H9 (cell line): Measurements from ENCODE around the gene PIM3. TPM values are rescaled to one million over a fixed set of nuclear protein-coding genes. Genes with fewer than 3 reads are reported as not detected.

Source experiments
- DNase-seq: peaks from one replicate; pipeline ENCODE4 v3.0.0-alpha.2; 2017
- H2AFZ ChIP-seq: one replicate; pipeline ENCODE4 v1.6.1; 2013; ENCODE audit warnings: mild to moderate bottlenecking, low read length, control low read depth, moderate library complexity
- H2AK5ac ChIP-seq: 2 replicates; pipeline ENCODE4 v1.6.1; 2013; ENCODE audit warnings: low read length, control low read depth, mixed read lengths; ENCODE audit not compliant: insufficient read length
- H2BK120ac ChIP-seq: one replicate; pipeline ENCODE4 v1.6.1; 2013; ENCODE audit warnings: low read depth, mild to moderate bottlenecking, low read length, control low read depth, inconsistent platforms; ENCODE audit not compliant: poor library complexity, severe bottlenecking
- H2BK12ac ChIP-seq: 2 replicates; pipeline ENCODE4 v1.6.1; 2013; ENCODE audit warnings: low read length, control low read depth, mixed read lengths, low read depth; ENCODE audit not compliant: insufficient read length
- H2BK15ac ChIP-seq: 2 replicates; pipeline ENCODE4 v1.6.1; 2013; ENCODE audit warnings: low read depth, low read length, control low read depth
- H2BK20ac ChIP-seq: one replicate; pipeline ENCODE4 v1.6.1; 2013; ENCODE audit warnings: low read depth, mild to moderate bottlenecking, low read length, control low read depth, inconsistent platforms; ENCODE audit not compliant: poor library complexity, severe bottlenecking
- H2BK5ac ChIP-seq: 2 replicates; pipeline ENCODE4 v1.6.1; 2013; ENCODE audit warnings: low read length, control low read depth, mixed read lengths; ENCODE audit not compliant: insufficient read length
- H3K14ac ChIP-seq: 2 replicates; pipeline ENCODE4 v1.6.1; 2013; ENCODE audit warnings: low read length, control low read depth; ENCODE audit not compliant: insufficient read depth
- H3K18ac ChIP-seq: 2 replicates; pipeline ENCODE4 v1.6.1; 2013; ENCODE audit warnings: low read depth, mild to moderate bottlenecking, mixed read lengths, low read length, control low read depth; ENCODE audit not compliant: insufficient read length
- H3K23ac ChIP-seq: 2 replicates; pipeline ENCODE4 v1.6.1; 2013; ENCODE audit warnings: low read length, control low read depth, mixed read lengths, low read depth; ENCODE audit not compliant: insufficient read length
- H3K23me2 ChIP-seq: 2 replicates; pipeline ENCODE4 v1.6.1; 2013; ENCODE audit warnings: low read depth, mild to moderate bottlenecking, mixed read lengths, low read length, control low read depth; ENCODE audit not compliant: insufficient read length, poor library complexity, severe bottlenecking
- H3K27ac ChIP-seq: 2 replicates; pipeline ENCODE4 v1.5.1; 2013; ENCODE audit warnings: low read length, control low read depth, mixed read lengths, low read depth; ENCODE audit not compliant: insufficient read length
- H3K27me3 ChIP-seq: 2 replicates; pipeline ENCODE4 v1.6.1; 2013; ENCODE audit warnings: low read length, control low read depth, inconsistent platforms; ENCODE audit not compliant: insufficient read depth
- H3K4ac ChIP-seq: 2 replicates; pipeline ENCODE4 v1.6.1; 2013; ENCODE audit warnings: low read depth, mild to moderate bottlenecking, control low read depth, inconsistent platforms, low read length, moderate library complexity
- H3K4me1 ChIP-seq: 2 replicates; pipeline ENCODE4 v1.6.1; 2013; ENCODE audit warnings: low read length, control low read depth, inconsistent platforms; ENCODE audit not compliant: insufficient read depth
- H3K4me2 ChIP-seq: 2 replicates; pipeline ENCODE4 v1.6.1; 2013; ENCODE audit warnings: low read length, control low read depth, mixed read lengths; ENCODE audit not compliant: insufficient read length, insufficient read depth
- H3K56ac ChIP-seq: 2 replicates; pipeline ENCODE4 v1.6.1; 2013; ENCODE audit warnings: low read depth, mild to moderate bottlenecking, mixed read lengths, low read length, control low read depth; ENCODE audit not compliant: insufficient read length
- H3K79me1 ChIP-seq: 2 replicates; pipeline ENCODE4 v1.6.1; 2013; ENCODE audit warnings: low read depth, mild to moderate bottlenecking, moderate library complexity, low read length, control low read depth, inconsistent platforms; ENCODE audit not compliant: insufficient read depth, poor library complexity, severe bottlenecking
- H3K79me2 ChIP-seq: 2 replicates; pipeline ENCODE4 v1.6.1; 2013; ENCODE audit warnings: low read length, control low read depth, inconsistent platforms; ENCODE audit not compliant: insufficient read depth
- H3K9ac ChIP-seq: 2 replicates; pipeline ENCODE4 v1.6.1; 2013; ENCODE audit warnings: low read length, control low read depth, mixed read lengths; ENCODE audit not compliant: insufficient read length; ENCODE audit errors: extremely low read depth
- H3K9me3 ChIP-seq: one replicate; pipeline ENCODE4 v1.6.1; 2013; ENCODE audit warnings: low read depth, low read length, inconsistent platforms; ENCODE audit not compliant: control insufficient read depth
- H3T11ph ChIP-seq: one replicate; pipeline ENCODE4 v1.6.1; 2013; ENCODE audit warnings: mild to moderate bottlenecking, low read length, control low read depth, inconsistent platforms
- H4K20me1 ChIP-seq: one replicate; pipeline ENCODE4 v1.6.1; 2013; ENCODE audit not compliant: control insufficient read depth, insufficient read length, insufficient read depth
- H4K5ac ChIP-seq: 2 replicates; pipeline ENCODE4 v1.6.1; 2013; ENCODE audit warnings: low read depth, mild to moderate bottlenecking, mixed read lengths, low read length, control low read depth; ENCODE audit not compliant: insufficient read length
- H4K8ac ChIP-seq: replicated peaks from 2 replicates; pipeline ENCODE4 v1.6.1; 2013; ENCODE audit warnings: low read length, control low read depth, mixed read lengths, low read depth; ENCODE audit not compliant: insufficient read length
- H4K91ac ChIP-seq: 2 replicates; pipeline ENCODE4 v1.6.1; 2013; ENCODE audit warnings: low read depth, mild to moderate bottlenecking, moderate library complexity, mixed read lengths, low read length, control low read depth; ENCODE audit not compliant: insufficient read length
- H3K27ac Mint-ChIP-seq, 3 experiments: 2 replicates in 2 of 3; 3 replicates in 1 of 3; pipeline ENCODE4 v1.8.0; 2020 to 2021; ENCODE audit warnings: mixed read lengths in 3 of 3, mild to moderate bottlenecking in 1 of 3, moderate library complexity in 1 of 3
- H3K27me3 Mint-ChIP-seq: 2 replicates; pipeline ENCODE4 v1.8.0; 2021; ENCODE audit warnings: low read depth, mild to moderate bottlenecking, moderate library complexity, mixed read lengths
- H3K36me3 Mint-ChIP-seq, 3 experiments: 2 replicates in 2 of 3; 3 replicates in 1 of 3; pipeline ENCODE4 v1.8.0; 2020 to 2021; ENCODE audit warnings: low read depth in 3 of 3, mixed read lengths in 3 of 3; ENCODE audit not compliant: insufficient read depth in 1 of 3
- H3K4me1 Mint-ChIP-seq, 2 experiments: 2 replicates each; pipeline ENCODE4 v1.8.0; 2020; ENCODE audit warnings: mixed read lengths in 2 of 2
- H3K4me3 Mint-ChIP-seq, 2 experiments: 2 replicates in 1 of 2; 3 replicates in 1 of 2; pipeline ENCODE4 v1.8.0; 2020 to 2021; ENCODE audit warnings: mild to moderate bottlenecking in 2 of 2, mixed read lengths in 2 of 2, moderate library complexity in 1 of 2
- H3K9me3 Mint-ChIP-seq, 2 experiments: 2 replicates in 1 of 2; 3 replicates in 1 of 2; pipeline ENCODE4 v1.8.0; 2020; ENCODE audit warnings: mild to moderate bottlenecking in 2 of 2, mixed read lengths in 2 of 2, moderate library complexity in 1 of 2
- whole genome bisulfite sequencing: extraction: QIAGEN DNeasy Blood & Tissue Kit; methylation state at CpG from one replicate; pipeline ENCODE4 v1.1.7; 2013; ENCODE audit warnings: missing lambda C conversion rate, low lambda C conversion rate, mixed read lengths; ENCODE audit not compliant: insufficient read length; ENCODE audit errors: extremely low coverage; 5-methylcytosine and 5-hydroxymethylcytosine counted together
- total RNA-seq: library from RNA; stranded (reverse); gene quantifications from 2 replicates; pipeline ENCODE4 v1.2.1, GENCODE V29; 2021
- TF ChIP-seq, protein P1 (sequence below): fragments of 200-600 bp; sonication (generic); conservative IDR thresholded peaks from 3 replicates; pipeline ENCODE4 v1.8.0; 2021; ENCODE audit warnings: antibody characterized with exemption, mild to moderate bottlenecking

The PIM3 gene
- total RNA-seq, 1 experiment from 2014 or later = 43.4 TPM

DNA sequence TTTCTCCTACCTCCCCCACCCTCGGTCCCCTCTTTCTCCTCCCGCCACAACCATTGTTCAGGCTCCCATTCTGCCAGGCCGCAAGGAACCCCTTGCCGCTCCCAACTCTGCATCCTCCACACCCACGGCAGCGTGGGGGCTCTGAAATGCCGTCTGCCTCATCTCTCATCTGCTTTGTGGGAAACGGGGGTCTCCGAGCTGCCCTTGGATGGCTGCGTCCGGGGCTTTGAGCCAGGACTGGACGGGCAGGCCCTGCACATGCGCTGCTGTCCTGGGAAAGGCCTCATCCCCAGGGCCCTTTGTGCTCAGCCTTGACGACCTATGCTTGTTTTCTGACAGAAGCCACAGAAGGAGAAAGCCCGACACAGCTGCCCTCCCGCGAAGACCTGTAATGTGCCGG lies 33.7 kb upstream of the PIM3 start:
- peak overlapping the region in 1 of 3 experiments; percentile 6; a peak in 1 of 7 replicates for H3K27ac Mint-ChIP-seq

More for the DNA sequence above, 33.7 kb upstream of the PIM3 start:
- Mint-ChIP-seq H3K4me3 (no peak overlapping the region), H3K27me3 (peaks cover 24% of the 10 kb centered on the region), H3K36me3 (peaks cover 0 to 14% (median 0%) of the 10 kb centered on the region in 3 experiments; a peak in 4 of 7 replicates), H3K9me3 (no peaks in the 10 kb centered on the region), H3K4me1 (peaks cover 3 to 11% of the 10 kb centered on the region in 2 experiments; a peak in 3 of 4 replicates)
- H2AK5ac ChIP-seq = no peak overlapping the region
- no peak overlapping the region for H2BK5ac ChIP-seq
- TF ChIP-seq, protein P1, sequence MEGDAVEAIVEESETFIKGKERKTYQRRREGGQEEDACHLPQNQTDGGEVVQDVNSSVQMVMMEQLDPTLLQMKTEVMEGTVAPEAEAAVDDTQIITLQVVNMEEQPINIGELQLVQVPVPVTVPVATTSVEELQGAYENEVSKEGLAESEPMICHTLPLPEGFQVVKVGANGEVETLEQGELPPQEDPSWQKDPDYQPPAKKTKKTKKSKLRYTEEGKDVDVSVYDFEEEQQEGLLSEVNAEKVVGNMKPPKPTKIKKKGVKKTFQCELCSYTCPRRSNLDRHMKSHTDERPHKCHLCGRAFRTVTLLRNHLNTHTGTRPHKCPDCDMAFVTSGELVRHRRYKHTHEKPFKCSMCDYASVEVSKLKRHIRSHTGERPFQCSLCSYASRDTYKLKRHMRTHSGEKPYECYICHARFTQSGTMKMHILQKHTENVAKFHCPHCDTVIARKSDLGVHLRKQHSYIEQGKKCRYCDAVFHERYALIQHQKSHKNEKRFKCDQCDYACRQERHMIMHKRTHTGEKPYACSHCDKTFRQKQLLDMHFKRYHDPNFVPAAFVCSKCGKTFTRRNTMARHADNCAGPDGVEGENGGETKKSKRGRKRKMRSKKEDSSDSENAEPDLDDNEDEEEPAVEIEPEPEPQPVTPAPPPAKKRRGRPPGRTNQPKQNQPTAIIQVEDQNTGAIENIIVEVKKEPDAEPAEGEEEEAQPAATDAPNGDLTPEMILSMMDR = no peak
- no peak overlapping the region for H3K27ac ChIP-seq
- H3K79me2 ChIP-seq = no peaks in the 10 kb centered on the region
- H3K9me3 ChIP-seq = no peaks in the 10 kb centered on the region
- WGBS = no CpG with 5 or more reads among the region's 18 CpGs
- H3K23me2 ChIP-seq = no peaks in the 10 kb centered on the region
- H2BK120ac ChIP-seq = no peak overlapping the region
- H4K8ac ChIP-seq = no peak overlapping the region
- H2AFZ ChIP-seq = no peak overlapping the region
- no peak overlapping the region for H3K4me2 ChIP-seq
- no peak overlapping the region for H3K56ac ChIP-seq
- H2BK12ac ChIP-seq = no peak overlapping the region
- H3K4ac ChIP-seq = no peak overlapping the region
- no peaks in the 10 kb centered on the region for H3K79me1 ChIP-seq
- no peaks in the 10 kb centered on the region for H3K4me1 ChIP-seq
- H3K23ac ChIP-seq = no peak overlapping the region
- no peak overlapping the region for H4K91ac ChIP-seq
- no peak for DNase-seq
- no peak overlapping the region for H4K5ac ChIP-seq
- H3T11ph ChIP-seq = no peak overlapping the region
- no peaks in the 10 kb centered on the region for H4K20me1 ChIP-seq
- no peak overlapping the region for H3K18ac ChIP-seq
- H2BK15ac ChIP-seq = no peak overlapping the region
- H3K27me3 ChIP-seq = no peaks in the 10 kb centered on the region; the same call in 1 of the 2 replicates
- H3K9ac ChIP-seq = no peak overlapping the region
- H3K14ac ChIP-seq = no peak overlapping the region
- H2BK20ac ChIP-seq = no peak overlapping the region
